HuH-7.5 (cell line): ENCODE results near the gene CCDC47.
A peak's percentile ranks its signal among the peaks of the same experiment; 100 is the strongest.

Source experiments
- DNase-seq: peaks from one replicate; pipeline ENCODE4 v3.0.0; 2011; ENCODE audit warnings: low spot score

CCDC47 gene

DNA sequence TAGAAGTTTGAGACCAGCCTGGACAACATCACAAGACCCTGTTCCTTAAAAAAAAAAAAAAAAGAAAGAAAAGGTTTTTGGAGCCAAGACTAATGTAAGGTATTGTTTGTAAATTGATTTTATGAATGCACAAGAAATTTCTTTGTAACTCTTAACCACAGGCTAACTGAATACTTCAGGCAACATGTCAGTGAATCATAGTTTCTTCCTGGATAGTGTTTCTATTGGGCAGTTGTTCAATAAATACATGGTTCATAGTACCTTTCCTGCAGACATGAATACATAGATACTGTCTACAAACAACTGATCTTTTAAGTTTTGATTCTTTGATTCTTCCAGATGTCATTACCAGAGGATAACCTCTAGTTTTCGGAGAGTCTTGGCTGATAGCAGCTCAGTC, 12.2 kb upstream of the CCDC47 start:
- no peak for DNase-seq

DNA sequence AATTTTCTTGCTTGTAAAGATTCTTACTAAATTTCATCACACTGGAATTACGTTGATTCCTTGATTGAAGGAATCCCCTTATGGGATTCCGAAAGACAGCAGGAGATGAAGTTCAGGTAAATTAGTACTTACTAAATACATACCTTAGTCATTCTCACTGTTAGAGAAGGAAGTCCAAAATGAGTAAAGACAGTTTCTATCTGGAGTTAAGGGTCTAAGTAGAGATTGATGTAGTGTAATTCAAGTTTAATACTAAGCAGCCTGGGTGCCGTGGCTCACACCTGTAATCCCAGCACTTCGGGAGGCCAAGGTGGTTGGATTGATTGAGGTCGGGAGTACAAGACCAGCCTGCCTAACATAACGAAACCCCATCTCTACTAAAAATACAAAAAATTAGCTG, 10.1 kb upstream of the CCDC47 start:
- DNase-seq = no peak

DNA sequence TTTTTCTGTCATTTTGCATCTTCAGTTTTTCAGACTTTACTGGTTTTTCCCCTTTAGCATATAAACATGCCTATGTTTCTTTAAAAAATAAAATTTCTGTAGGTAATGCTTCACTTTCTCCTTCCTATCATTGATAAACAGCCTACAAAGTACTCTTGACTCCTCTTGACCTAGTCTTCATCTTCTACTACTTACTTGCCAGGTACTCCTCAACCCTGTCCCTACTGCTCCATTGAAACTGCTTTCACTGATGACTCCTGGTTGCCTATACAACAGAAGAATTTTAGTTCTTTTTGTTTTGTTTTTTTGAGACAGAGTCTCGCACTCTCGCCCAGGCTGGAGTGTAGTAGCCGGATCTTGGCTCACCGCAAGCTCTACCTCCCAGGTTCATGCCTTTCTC, 7.5 kb upstream of the CCDC47 start:
- DNase-seq = no peak

DNA sequence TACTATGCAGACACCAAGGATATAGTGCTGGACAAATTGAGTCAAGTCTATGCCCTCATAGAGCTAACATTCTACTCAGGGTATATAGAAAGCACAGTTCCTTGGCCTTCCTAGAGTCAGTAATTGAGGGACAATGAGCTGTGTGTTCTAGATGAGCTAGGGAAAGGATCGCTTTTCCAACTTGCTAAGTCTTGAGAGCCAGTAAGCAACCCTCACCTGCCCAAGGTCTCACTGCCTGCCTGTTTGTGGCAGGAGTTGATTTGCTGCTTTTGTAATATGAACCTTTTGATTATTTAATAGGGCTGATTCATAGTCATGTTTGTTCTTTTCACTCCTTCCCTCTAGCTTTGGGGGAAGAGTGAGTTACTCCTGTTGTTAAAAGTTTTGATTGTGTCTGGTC, 7.1 kb upstream of the CCDC47 start:
- no peak for DNase-seq

DNA sequence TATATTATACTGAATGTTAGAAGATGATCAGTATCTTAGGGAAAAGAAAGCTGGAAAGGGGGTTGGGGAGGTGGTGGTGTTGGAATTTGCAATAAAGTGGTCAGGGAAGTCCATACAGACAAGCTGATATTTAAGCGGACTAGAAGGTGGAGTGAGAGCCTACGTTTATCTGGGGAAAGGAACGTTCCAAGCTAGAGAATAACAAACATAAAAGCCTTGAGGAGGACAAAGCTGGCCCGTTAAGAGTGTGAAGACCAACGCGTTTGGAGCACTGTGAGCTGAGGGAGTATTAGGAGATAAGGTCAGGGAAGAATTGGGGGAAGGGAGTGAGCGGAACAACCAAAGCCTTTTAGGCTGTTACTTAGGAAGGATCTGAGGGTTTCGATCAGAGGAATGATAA, 2.0 kb upstream of the CCDC47 start:
- no peak for DNase-seq

DNA sequence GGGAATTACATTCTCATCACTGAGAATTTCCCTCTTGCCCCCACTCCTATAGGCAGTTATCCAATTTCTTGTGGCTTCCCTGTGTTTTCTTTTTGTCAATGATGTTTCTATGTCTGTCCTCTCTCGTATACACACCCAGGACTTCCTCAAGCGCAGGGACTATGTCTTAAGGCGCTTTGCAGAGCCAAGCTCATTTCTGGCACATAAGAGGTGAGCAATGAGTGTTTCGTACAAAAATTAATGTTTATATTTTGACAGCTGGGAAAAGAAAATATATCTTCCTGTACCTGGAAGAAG, 1.5 kb upstream of the CCDC47 start:
- no peak for DNase-seq

DNA sequence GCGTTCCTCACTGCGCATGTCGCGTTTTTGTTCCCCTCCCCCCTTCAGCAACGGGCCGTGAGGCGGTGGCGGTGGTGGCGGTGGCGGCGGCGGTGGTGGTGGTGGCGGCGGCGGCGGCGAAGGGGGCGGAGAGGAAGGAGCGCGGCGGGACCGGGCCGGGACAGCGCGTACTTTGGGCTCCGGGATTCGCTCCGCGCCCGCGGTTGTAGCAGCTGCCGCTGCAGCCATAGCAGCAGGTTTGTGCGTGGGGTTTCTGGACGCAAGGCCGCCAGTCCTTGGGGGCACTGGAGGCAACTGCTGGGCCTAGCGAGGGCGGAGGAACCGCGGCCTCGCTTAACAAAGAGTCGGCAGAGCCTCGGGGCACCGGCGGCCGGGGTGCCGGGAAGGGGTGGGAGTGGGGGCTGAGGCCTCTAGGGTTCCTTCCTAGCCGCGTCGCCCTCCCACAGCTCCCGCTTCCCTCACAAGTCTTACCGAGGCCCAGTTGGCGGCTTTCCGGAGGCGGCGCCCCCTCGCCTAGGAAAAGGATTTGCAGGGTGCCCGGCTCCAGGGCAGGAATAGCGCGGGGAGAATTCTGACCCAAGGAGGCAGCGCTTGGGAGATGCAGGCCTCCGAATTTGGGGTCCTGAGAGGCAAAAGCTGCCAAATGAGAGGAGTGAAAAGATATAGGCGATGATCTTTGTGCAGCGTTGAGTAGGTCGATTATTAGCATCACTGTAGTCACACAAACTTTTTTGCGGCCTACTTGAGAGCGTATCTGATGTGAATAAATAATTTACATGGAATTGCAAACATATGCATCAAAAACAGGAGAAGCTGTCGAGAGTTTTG, 958 bp upstream of the CCDC47 start, which contains the start of gene DDX42:
DDX42 (plus strand) TSS at position 30 of the 828 bp plus-strand sequence. CDS start 12,880 bp downstream, outside the sequence.
- peak; percentile 53 for DNase-seq

DNA sequence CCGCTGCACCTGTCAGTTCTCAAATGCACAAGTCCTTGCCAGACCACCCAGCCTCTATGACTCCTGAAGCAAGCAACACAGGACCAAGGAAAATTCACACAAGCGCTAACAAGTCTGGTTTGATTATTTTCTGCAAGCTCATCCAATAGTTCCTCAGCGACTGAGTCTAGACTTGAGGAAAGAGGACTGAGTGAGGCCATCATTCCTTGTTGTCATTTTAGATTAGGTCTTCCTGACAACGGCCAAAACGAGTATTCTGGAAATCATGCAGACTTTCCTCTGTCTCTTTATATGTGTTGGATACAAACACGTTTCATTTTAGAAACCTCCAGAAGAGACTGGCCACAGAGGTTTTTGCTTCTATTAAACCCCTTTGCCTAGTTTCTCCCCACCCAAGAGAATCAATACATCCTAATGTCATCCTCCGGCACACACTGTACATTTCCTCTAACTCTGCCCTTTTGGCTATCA, 561 bp downstream of the CCDC47 start:
- no peak for DNase-seq

DNA sequence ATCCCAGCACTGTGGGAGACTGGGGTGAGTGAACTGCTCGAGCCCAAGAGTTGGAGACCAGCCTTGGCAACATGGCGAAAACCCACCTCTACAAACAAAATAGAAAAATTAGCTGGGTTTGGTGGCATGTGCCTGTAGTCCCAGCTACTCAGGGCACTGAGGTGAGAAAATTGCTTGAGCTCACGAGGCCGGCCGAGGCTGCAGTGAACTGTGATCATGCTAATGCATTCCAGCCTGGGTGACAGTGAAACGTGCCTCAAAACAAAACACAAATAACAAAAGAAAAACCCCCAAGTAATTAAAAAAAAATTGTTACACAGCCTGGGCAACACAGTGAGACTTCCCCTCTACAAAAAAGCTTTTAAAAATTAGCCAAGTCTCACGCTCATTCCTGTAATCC, 5.0 kb downstream of the CCDC47 start:
- no peak for DNase-seq

DNA sequence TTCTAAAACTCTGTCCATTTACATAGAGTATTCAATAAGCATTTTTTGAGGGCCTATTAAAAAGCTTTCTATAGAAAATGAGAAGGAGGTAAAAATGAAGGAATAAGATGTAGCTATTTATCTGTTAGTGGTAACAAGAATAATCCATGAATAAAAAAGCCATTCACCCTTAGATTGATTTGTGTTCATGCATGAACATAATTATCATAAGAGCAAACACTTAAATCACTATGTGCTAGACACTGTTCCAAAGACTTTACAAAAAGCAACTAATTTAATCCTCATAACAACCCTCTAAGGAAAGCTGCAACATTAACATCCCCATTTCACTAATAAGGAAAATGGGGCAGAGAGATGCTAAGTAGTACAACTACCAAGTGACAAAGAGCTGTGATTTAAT, 6.6 kb downstream of the CCDC47 start:
- DNase-seq = no peak

DNA sequence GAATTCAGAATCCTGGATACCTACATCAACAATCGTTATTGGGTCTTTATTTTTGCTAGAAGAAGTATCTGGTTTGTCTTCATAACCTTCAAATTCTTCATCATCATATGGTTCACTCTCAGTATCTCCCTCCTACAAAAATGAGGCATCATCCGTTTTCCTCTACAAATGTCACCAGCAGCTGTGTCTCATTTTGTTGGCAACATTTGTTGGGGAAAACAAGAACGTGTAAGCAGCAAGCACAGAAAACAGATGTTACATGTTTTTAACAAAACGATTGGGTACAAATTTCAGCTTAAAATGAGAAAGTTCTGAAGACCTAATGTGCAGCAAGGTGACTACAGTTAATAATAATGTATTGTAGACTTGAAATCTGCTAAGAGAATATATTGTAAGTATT, 8.7 kb downstream of the CCDC47 start:
- no peak for DNase-seq

DNA sequence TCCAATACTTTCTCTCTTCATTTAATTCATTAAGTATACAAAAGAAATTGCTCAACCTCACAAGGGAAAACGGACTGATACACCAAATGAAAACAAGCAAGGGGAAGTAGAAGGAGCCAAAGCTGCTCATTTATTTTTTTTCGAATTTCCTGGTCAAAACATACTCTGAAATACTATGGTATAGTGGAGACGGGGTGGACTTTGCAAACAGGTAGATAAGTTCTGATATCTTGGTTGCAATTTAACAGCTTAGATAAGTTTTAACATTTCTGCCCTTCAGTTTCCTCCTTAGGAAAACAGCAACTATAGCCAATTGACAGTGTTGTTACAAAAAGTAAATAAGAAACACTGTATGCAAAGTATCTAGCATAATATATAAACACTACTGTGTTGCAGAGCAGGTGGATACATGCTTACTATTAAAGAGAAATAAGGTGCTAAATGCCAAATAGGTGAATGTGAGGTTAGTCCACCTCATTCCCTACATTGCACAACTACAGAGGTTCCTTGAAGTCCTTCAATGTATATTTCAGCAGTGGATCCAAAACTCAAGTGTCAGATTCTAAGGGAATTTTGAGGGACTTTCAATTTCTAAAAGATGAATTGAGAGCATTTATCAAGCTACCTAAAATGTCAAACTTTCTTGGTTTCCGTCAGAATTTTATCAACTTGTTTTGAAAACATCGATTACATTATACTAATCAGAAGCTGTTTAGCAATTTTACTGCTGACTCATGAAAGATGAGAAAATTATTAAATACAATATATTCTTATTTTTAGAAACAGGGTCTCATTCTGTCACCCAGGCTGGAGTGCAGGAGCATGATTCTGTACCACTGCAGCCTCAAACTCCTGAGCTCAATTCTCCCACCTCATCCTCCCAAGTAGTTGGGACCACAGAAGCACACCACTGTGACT, 11.0 kb downstream of the CCDC47 start:
- DNase-seq = no peak

DNA sequence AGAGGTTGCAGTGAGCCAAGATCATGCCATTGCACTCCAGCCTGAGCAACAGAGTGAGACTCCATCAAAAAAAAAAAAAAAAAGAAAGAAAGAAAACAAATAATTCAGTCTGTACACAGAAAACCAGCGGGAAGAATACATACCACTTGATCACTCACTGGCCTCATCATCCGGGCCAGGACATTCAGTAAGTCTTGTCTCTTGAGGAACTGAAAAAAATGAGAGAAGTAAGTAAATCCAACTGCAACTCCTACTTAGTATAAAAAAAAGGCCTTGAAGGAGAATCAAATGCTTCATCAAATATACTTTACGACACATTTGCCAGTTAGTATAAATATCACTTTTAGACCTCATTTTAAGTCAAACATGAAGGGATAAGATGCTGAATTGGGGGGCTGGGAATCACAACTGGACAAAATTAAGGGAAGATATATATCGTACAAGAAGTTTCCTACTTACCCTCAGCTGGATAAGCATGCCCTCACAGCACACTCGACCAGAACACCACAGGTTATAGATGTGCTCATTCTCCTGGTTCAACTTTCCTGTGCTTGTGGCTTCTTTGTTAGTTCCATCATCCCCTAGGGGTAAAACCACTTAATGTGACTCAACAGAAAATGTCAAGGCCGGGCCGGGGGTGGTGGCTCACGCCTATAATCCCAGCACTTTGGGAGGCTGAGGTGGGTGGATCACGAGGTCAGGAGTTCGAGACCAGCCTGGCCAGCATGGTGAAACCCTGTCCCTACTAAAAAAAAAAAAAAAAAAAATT, 12.4 kb downstream of the CCDC47 start:
- no peak for DNase-seq

DNA sequence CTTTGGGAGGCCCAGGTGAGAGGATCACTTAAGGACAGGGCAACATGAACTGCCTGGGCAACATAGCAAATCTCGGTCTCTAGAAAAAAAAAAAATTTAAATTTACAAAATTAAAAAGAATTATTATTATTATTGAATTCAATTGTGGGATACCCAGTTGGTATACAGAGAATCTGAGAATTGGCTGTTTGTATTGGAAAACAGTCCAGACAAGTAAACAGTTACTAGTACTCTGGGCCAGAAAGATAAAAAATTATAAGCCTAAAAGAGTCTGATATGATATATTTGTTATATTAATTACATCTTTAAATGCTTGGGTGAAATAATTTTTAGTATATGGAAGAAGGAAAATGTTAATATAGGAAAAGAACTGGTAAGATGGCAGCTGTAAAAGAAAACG, 15.0 kb downstream of the CCDC47 start:
- no peak for DNase-seq

DNA sequence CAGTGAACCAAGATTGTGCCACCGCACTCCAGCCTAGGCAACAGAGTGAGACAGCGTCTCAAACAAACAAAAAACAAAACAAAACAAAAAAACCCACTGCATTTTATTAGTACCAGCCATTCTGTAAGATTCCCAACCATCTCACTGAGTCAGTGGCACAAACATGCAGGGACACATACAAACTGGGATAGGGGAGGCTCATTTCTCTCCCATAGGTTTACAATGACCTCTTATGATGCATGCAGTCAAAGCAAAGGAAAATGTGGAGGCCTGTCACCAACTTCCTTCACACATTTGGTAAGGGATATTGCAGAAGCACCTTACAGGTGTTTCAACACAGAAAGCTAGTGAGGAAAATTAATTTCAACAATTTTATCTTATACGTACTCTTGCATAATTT, 19.4 kb downstream of the CCDC47 start:
- DNase-seq = no peak

DNA sequence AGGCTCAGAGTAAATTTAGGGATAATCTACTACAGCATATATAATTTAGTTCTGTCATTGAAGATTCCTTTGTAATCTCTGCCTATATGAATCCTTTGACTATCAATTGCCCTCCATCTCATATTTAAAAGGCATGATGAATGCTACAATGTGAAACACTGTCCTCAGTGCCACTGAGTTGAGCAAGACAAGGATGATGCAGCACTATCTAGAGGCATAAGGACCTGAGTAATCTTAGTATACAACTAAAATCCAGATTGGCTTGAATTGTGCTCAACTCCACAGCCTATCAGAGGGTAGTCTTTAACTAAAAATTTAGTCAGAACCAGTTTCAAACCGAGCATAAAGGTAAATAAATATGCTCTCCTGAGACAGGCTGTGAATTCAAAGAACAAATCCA, 20.2 kb downstream of the CCDC47 start:
- no peak for DNase-seq

DNA sequence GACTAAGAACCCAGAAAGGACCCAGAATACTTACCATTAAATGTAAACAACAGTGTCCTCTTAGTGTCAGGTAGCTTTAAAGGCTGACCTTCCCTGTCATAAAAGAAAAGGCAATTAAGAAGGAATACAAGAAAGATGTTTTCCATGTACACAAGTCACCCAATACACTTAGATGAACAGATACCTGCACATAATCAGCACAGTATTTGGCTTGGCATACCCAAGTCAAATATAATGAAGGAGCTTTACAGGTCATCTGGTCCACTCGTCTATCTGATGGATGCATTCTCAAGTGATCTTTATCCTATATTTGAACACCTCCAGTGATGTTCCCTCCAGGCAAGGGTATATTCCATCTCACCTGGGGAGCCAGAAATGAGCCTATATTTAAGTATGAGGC, 20.7 kb downstream of the CCDC47 start:
- DNase-seq = no peak

DNA sequence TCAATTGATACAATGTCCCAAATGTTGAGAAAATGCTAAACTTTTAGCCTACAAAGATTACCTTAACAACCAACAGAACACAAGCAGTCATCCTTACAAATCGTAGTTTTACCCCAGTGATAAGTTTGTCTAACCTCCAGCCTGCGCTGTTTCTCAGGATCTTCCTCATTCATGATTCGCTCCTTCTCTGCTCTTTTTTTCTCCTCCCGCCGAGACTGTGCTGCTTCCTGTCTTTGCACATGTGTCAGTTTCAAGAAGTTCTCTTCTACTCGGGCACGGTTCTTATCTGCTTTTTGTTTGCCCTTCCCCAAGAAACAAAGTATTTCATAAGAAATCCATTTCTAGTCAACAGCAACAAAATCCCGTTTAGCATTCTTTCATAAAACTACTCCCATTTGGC, 21.6 kb downstream of the CCDC47 start:
- DNase-seq = no peak

DNA sequence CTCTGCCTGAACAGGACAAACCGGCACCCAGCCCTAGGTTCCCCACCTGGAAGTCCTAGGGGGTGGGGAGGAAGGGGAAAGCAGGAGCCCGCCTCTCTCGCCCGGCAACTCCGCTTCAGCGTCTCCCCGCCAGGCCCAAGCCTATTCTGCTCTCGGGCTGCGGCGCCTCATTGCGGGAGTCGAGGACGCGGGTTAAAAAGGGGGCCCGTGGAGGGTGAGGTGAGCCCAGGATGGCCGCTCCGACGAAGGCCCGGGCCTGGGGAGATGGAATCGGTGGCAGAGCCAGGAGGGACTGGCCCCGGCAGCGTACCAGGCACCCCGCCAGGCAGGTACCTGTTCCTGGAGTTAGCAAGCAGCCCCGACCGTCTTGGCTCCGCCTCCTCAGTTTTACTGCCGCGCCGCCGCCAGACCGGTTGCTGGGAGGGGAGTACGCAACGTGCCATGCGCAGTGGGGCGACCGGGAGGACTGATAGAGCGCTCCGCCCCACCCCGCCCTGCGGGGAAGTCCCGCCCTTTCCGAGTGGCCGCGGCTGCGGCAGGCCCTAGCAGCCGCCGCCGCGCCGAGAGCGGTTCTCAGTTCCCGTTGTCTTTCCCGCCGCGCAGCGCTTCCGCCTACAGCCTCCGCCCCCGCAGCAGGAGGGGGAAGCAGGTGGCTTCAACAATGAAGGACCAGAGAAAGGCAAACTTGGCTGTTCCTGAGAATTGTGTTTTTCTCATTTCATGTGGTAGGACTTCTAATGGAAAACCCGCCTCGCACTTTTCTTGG, 31.8 kb downstream of the CCDC47 start, which contains the start of gene STRADA:
STRADA (minus strand) TSS at position 392 of the 766 bp plus-strand sequence. CDS start 13,430 bp downstream, outside the sequence.
- peak; percentile 92 for DNase-seq

DNA sequence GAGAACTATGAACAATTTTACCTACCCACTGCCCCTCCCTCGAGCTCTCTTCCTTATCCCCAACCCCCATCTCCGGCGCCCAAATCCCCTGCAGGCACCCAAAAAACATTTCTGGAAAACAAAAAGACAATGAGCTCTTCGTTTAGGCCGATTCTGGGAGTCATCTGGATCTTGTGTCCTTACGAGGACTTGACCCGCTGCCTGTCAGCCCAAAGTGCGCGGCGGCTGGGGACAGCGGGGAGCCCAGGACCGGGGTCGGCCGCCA, 32.3 kb downstream of the CCDC47 start:
- no peak for DNase-seq

DNA sequence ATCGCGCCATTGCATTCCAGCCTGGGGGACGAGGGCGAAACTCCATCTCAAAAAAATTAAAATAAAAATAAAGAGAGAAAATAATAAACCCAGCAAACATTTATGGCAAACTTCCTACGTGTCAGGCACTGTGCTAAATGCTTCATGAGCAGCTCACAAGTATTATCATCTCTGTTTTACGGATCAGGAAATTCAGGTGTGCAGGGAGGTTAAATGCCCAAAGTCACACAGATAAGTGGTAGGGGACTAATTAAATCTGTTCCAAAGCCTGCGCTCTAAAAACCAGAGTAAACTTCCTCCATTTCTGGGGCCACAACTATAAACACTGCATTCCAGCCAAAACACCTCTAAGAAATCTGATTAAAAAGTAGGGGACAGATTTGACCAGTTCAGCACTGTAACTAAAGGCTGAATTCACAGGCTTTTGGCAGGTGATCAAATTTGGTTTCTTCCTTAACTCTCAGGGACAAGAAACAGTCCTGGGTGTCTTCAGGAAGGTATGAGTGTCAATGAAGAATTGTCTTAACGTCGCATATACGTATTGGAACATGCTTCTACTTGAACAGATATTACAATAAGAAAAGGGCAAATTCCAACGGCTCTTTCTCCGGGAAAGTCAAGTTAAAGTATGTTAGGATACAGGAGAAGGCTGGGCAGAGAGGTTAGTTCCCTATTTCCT, 32.8 kb downstream of the CCDC47 start:
- no peak for DNase-seq
